Upper lobe of right lung (tissue), 1 donor: ENCODE measurements around the gene RASSF5. TPM values are rescaled to one million over a fixed set of nuclear protein-coding genes. Genes with fewer than 3 reads are reported as not detected.

Experiments used
- ATAC-seq: fragments of 200-7000 bp; cut with Tn5 transposase; one replicate; pipeline ENCODE4 v1.9.1; 2020; ENCODE audit warnings: mild to moderate bottlenecking, moderate library complexity
- DNase-seq: peaks from one replicate; pipeline ENCODE4 v3.0.0-alpha.2; 2020
- H3K27ac ChIP-seq: fragments of 200-600 bp; one replicate; pipeline ENCODE4 v1.8.0; 2022
- H3K27me3 ChIP-seq: fragments of 200-600 bp; one replicate; pipeline ENCODE4 v1.8.0; 2022; ENCODE audit warnings: mild to moderate bottlenecking
- H3K36me3 ChIP-seq: fragments of 200-600 bp; one replicate; pipeline ENCODE4 v1.8.0; 2022
- H3K4me1 ChIP-seq: fragments of 200-600 bp; one replicate; pipeline ENCODE4 v1.8.0; 2022
- H3K4me3 ChIP-seq: fragments of 200-600 bp; one replicate; pipeline ENCODE4 v1.8.0; 2022; ENCODE audit warnings: mild to moderate bottlenecking
- H3K9me3 ChIP-seq: fragments of 200-600 bp; one replicate; pipeline ENCODE4 v1.8.0; 2022
- intact Hi-C: fragments of 100-400 bp; cut with DNase I; formaldehyde crosslinking; loops from one replicate; pipeline ENCODE4 v1.11.0; 2022
- total RNA-seq: library from RNA; stranded (reverse); fragmentation: NEBNext Ultra II Directional; extraction: Animal tissue kit (Norgen Biotek cat#: 25700); gene quantifications from one replicate; pipeline ENCODE4 v1.2.1, GENCODE V29; 2021
- TF ChIP-seq, protein P1 (sequence below): fragments of 200-600 bp; IDR thresholded peaks from one replicate; pipeline ENCODE4 v1.8.0; 2022; ENCODE audit warnings: antibody characterized with exemption
- donor health status: DM: no; HTN: yes; CAD: no; lungs with severe emphysema.

Gene RASSF5
- total RNA-seq, 1 donor from 2014 or later: 37.6 TPM

DNA sequence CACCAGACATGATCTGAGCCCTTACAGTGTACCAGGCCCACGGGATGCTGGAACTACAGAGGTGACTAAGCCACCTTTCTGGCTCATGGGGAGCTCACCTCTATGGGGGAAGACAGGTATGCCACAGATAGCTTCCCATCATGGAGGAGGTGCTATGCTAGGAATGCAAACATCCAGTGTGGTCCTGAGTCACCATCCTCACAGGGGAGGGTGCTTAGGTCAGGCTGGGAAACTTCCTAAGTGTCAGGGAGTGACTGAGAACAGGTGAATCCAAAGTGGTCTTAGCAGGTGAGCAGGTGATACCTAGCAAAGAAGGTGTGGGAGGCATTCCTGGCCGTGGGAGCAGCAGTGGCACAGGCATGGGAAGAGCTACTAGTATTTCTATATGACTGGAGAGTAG lies 8.6 kb upstream of the RASSF5 start:
- Histone ChIP-seq H3K9me3 (no peaks in the 10 kb centered on the region), H3K27me3 (no peaks in the 10 kb centered on the region), H3K36me3 (no peaks in the 10 kb centered on the region), H3K4me1 (peaks cover 58% of the 10 kb centered on the region), H3K27ac (no peak overlapping the region), H3K4me3 (no peak overlapping the region)
- TF ChIP-seq, protein P1, sequence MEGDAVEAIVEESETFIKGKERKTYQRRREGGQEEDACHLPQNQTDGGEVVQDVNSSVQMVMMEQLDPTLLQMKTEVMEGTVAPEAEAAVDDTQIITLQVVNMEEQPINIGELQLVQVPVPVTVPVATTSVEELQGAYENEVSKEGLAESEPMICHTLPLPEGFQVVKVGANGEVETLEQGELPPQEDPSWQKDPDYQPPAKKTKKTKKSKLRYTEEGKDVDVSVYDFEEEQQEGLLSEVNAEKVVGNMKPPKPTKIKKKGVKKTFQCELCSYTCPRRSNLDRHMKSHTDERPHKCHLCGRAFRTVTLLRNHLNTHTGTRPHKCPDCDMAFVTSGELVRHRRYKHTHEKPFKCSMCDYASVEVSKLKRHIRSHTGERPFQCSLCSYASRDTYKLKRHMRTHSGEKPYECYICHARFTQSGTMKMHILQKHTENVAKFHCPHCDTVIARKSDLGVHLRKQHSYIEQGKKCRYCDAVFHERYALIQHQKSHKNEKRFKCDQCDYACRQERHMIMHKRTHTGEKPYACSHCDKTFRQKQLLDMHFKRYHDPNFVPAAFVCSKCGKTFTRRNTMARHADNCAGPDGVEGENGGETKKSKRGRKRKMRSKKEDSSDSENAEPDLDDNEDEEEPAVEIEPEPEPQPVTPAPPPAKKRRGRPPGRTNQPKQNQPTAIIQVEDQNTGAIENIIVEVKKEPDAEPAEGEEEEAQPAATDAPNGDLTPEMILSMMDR: no peak
- ATAC-seq (peak; percentile 4), DNase-seq (no peak)
- intact Hi-C loops: loop anchor here (10.0 kb wide), 1 partner anchor 86 kb away; no protein-coding TSS in a partner anchor

DNA sequence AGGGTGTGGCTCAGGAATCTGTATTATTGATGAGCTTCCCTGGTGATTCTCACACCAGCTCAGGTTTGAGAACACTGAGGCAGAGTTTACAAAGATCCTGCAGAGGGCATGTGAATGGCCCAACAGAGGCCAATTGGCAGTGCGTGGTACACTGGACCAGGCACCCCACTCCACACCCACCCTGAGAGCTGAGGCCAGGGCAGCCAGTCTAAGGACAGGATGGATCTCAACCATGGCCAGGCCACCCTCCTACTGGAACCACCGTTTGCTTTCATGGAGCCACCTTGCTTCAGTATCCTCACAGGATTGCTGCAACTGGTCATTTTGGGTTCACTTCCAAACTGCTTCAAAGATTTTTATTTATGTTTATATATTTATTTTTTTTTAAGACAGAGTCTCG lies 7.3 kb upstream of the RASSF5 start:
- Histone ChIP-seq H3K9me3 (no peaks in the 10 kb centered on the region), H3K27ac (no peak overlapping the region), H3K27me3 (no peaks in the 10 kb centered on the region), H3K4me3 (no peak overlapping the region), H3K36me3 (no peaks in the 10 kb centered on the region), H3K4me1 (peaks cover 63% of the 10 kb centered on the region)
- DNase-seq: no peak
- TF ChIP-seq, protein P1: no peak
- no peak for ATAC-seq
- intact Hi-C loops: no loop called here

DNA sequence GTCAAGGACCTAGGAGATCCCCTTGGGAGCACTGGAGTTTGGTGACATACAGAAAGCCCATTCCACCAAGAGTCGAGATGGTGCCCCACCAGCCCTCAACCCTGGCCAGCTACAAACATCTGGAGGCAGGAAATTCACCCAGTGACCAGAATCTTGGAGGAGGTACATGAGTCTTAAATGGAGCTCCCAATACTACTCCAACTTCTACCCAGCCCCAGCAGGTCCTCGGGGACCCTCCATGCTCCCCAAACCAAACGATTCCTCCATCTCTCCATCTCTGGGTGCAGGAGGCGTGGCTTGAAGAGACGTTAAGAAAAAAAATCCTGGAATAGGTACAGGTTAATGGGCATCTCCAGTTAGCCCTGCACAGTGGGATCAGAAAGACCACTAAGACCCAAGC lies 5.5 kb upstream of the RASSF5 start:
- peaks cover 57% of the 10 kb centered on the region for H3K4me1 ChIP-seq
- no peak overlapping the region for H3K27ac ChIP-seq
- no peaks in the 10 kb centered on the region for H3K9me3 ChIP-seq
- ATAC-seq (no peak), DNase-seq (no peak)
- no peaks in the 10 kb centered on the region for H3K36me3 ChIP-seq
- H3K4me3 ChIP-seq: no peak overlapping the region
- intact Hi-C loops: no loop called here
- H3K27me3 ChIP-seq: no peaks in the 10 kb centered on the region
- TF ChIP-seq, protein P1: no peak

DNA sequence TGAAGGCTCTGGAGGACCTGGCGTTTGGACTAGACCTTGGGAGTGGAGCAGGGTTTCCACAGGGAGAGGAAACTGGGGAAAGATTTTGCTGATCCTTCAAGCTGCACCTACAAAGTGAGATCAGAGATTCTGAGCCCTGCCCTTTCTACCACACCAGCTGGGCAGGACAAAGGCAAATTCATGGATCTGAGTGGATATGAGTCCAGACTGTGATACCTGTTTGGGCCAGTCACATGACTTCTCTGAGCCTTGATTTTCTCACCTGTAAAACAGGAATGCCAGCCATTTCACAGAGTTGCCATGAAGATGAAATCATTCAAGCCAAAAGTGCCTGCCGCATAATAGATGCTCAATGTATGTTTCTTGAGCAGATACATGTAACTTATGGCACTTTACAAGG lies 4.9 kb upstream of the RASSF5 start:
- no peak overlapping the region for H3K27ac ChIP-seq
- intact Hi-C loops: no loop called here
- H3K9me3 ChIP-seq: no peaks in the 10 kb centered on the region
- TF ChIP-seq, protein P1: no peak
- DNase-seq (no peak), ATAC-seq (no peak)
- H3K36me3 ChIP-seq: no peaks in the 10 kb centered on the region
- no peaks in the 10 kb centered on the region for H3K27me3 ChIP-seq
- peaks cover 51% of the 10 kb centered on the region for H3K4me1 ChIP-seq
- H3K4me3 ChIP-seq: no peak overlapping the region

DNA sequence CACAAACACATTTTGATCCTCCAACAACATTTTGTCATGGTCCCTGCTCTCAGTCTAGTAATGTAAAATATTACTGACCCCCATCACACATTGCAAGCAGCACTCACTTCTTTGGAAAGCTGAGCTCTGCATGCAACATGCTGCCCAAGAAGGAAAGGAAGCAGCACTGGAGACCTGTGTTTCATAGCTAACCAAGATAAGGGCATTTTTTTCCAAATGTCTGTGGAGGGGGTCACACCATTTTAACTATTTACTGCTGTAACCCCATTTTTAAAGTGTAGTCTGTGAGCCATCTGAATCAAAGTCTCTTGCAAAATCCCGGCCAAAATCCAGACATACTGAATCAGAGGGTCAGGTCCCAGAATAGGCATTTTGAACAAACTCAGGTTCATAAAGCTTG lies 4.5 kb upstream of the RASSF5 start:
- no peaks in the 10 kb centered on the region for H3K36me3 ChIP-seq
- no peaks in the 10 kb centered on the region for H3K9me3 ChIP-seq
- ATAC-seq (no peak), DNase-seq (no peak)
- H3K4me3 ChIP-seq: no peak overlapping the region
- intact Hi-C loops: no loop called here
- TF ChIP-seq, protein P1: no peak
- H3K4me1 ChIP-seq: peaks cover 48% of the 10 kb centered on the region
- no peaks in the 10 kb centered on the region for H3K27me3 ChIP-seq
- no peak overlapping the region for H3K27ac ChIP-seq
